Measurements from ENCODE around the gene INSR. TPM values are rescaled to one million over a fixed set of nuclear protein-coding genes. Genes with fewer than 3 reads are reported as not detected.

Gene INSR
- total RNA-seq, 1 donor from 2014 or later: 14.1 TPM

- no peak for TF ChIP-seq CTCF (conservative IDR thresholded peaks at IDR 0.05)
- Mint-ChIP-seq H3K27me3 (ENCODE audit: low read depth) (peaks cover 20% of the 10 kb centered on the region), H3K4me1 (peaks cover 18% of the 10 kb centered on the region), H3K4me3 (no peak overlapping the region), H3K9me3 (peaks cover 4% of the 10 kb centered on the region), H3K27ac (ENCODE audit: unreplicated experiment) (no peak overlapping the region), H3K36me3 (ENCODE audit: low read depth) (no peaks in the 10 kb centered on the region)
- no peak for DNase-seq (ENCODE audit: low read depth, low spot score)
Observed at GRCh38 chr19:7200736-7201135, 93.5 kb downstream of the INSR start.

- Mint-ChIP-seq H3K4me3 (peak overlapping the region; percentile 51), H3K4me1 (peaks cover 18% of the 10 kb centered on the region), H3K36me3 (ENCODE audit: low read depth) (no peaks in the 10 kb centered on the region), H3K9me3 (peaks cover 4% of the 10 kb centered on the region), H3K27ac (ENCODE audit: unreplicated experiment) (no peak overlapping the region), H3K27me3 (ENCODE audit: low read depth) (peaks cover 20% of the 10 kb centered on the region)
- TF ChIP-seq CTCF (conservative IDR thresholded peaks at IDR 0.05): no peak
- DNase-seq (ENCODE audit: low read depth, low spot score): no peak
Observed at GRCh38 chr19:7199613-7200533, 94.3 kb downstream of the INSR start.

- peaks cover 18% of the 10 kb centered on the region for H3K4me1 Mint-ChIP-seq
- peak; percentile 76 for DNase-seq (ENCODE audit: low read depth, low spot score)
- TF ChIP-seq CTCF (conservative IDR thresholded peaks at IDR 0.05): peak; percentile 47
- H3K9me3 Mint-ChIP-seq: peaks cover 4% of the 10 kb centered on the region
- H3K36me3 Mint-ChIP-seq (ENCODE audit: low read depth): no peaks in the 10 kb centered on the region
- peak overlapping the region; percentile 90 for H3K4me3 Mint-ChIP-seq
- peak overlapping the region; percentile 95 for H3K27ac Mint-ChIP-seq (ENCODE audit: unreplicated experiment)
- peaks cover 24% of the 10 kb centered on the region for H3K27me3 Mint-ChIP-seq (ENCODE audit: low read depth)
Observed at GRCh38 chr19:7197760-7198696, 96.2 kb downstream of the INSR start.

GRCh38 chr19:7197119-7197759 lies 97.0 kb downstream of the INSR start:
- H3K36me3 Mint-ChIP-seq (ENCODE audit: low read depth): no peaks in the 10 kb centered on the region
- H3K27ac Mint-ChIP-seq (ENCODE audit: unreplicated experiment): peak overlapping the region; percentile 95
- peaks cover 29% of the 10 kb centered on the region for H3K27me3 Mint-ChIP-seq (ENCODE audit: low read depth)
- peak; percentile 72 for DNase-seq (ENCODE audit: low read depth, low spot score)
- H3K4me3 Mint-ChIP-seq: peak overlapping the region; percentile 90
- H3K9me3 Mint-ChIP-seq: peaks cover 4% of the 10 kb centered on the region
- H3K4me1 Mint-ChIP-seq: peaks cover 24% of the 10 kb centered on the region
- no peak for TF ChIP-seq CTCF (conservative IDR thresholded peaks at IDR 0.05)

- DNase-seq (ENCODE audit: low read depth, low spot score): no peak
- TF ChIP-seq CTCF (conservative IDR thresholded peaks at IDR 0.05): no peak
- Mint-ChIP-seq H3K4me3 (peak overlapping the region; percentile 90), H3K4me1 (peaks cover 24% of the 10 kb centered on the region), H3K36me3 (ENCODE audit: low read depth) (no peaks in the 10 kb centered on the region), H3K27ac (ENCODE audit: unreplicated experiment) (peak overlapping the region; percentile 84), H3K9me3 (peaks cover 4% of the 10 kb centered on the region), H3K27me3 (ENCODE audit: low read depth) (peaks cover 29% of the 10 kb centered on the region)
Observed at GRCh38 chr19:7196763-7197118, 97.5 kb downstream of the INSR start.
